IMR-90 (cell line): ENCODE data around the gene KLHDC10. TPM values are rescaled to one million over a fixed set of nuclear protein-coding genes. Genes with fewer than 3 reads are reported as not detected.
A peak's percentile ranks its signal among the peaks of the same experiment; 100 is the strongest.
"Not testable (repeated sequence)": the region's sequence is repeated elsewhere in the genome, so short reads cannot be mapped to it uniquely, and the experiment has no call there.

ENCODE experiments used
- ATAC-seq: fragments of 200-7000 bp; cut with Tn5 transposase; 2 replicates; pipeline ENCODE4 v1.9.1; 2020; ENCODE audit warnings: low read depth, mild to moderate bottlenecking, moderate library complexity
- BruUV-seq: library from RNA; stranded (reverse); fragments of 400-500 nt; replicated peaks from 2 replicates; lab custom pipeline; 2021; lab: Mats Ljungman, UMichigan
- CTCF ChIA-PET: fragments of 300-600 bp; formaldehyde crosslinking; extraction: SDS; loops from one replicate; lab custom pipeline; 2021; ENCODE audit warnings: antibody characterized with exemption; lab: Yijun Ruan, JAX
- POLR2A ChIA-PET: fragments of 300-600 bp; sonication (Branson Sonifier 250); formaldehyde crosslinking; loops from one replicate; lab custom pipeline; 2022; ENCODE audit warnings: antibody characterized with exemption; ENCODE audit not compliant: unreplicated experiment; lab: Charles Lee
- DNase-seq: peaks from one replicate; pipeline ENCODE4 v3.0.0; 2013
- H2AFZ ChIP-seq: replicated peaks from 2 replicates; pipeline ENCODE3; 2013; ENCODE audit warnings: low read length, mild to moderate bottlenecking; ENCODE audit not compliant: poor library complexity
- H2AK5ac ChIP-seq: 2 replicates; pipeline ENCODE4 v1.6.1; 2013; ENCODE audit warnings: low read depth, low read length, inconsistent platforms
- H2AK9ac ChIP-seq: replicated peaks from 2 replicates; pipeline ENCODE3; 2013; ENCODE audit warnings: mild to moderate bottlenecking, low read depth, low read length, moderate library complexity; ENCODE audit not compliant: poor library complexity
- H2BK120ac ChIP-seq: 2 replicates; pipeline ENCODE4 v1.6.1; 2013; ENCODE audit warnings: low read depth, low read length, inconsistent platforms
- H2BK15ac ChIP-seq: 3 replicates; pipeline ENCODE4 v1.6.1; 2013; ENCODE audit warnings: low read depth, low read length, inconsistent platforms
- H2BK20ac ChIP-seq: 2 replicates; pipeline ENCODE4 v1.6.1; 2013; ENCODE audit warnings: low read depth, mild to moderate bottlenecking, inconsistent platforms, low read length, moderate library complexity
- H2BK5ac ChIP-seq: 2 replicates; pipeline ENCODE4 v1.6.1; 2013; ENCODE audit warnings: mild to moderate bottlenecking, low read depth, low read length, inconsistent platforms; ENCODE audit not compliant: poor library complexity, severe bottlenecking
- H3K14ac ChIP-seq: replicated peaks from 2 replicates; pipeline ENCODE4 v1.6.1; 2013; ENCODE audit warnings: low read depth, low read length, inconsistent platforms
- H3K18ac ChIP-seq: 2 replicates; pipeline ENCODE4 v1.6.1; 2013; ENCODE audit warnings: low read depth, low read length, control low read depth
- H3K23ac ChIP-seq: 2 replicates; pipeline ENCODE4 v1.6.1; 2013; ENCODE audit warnings: low read depth, low read length, inconsistent platforms
- H3K27ac ChIP-seq: 2 replicates; pipeline ENCODE4 v1.5.1; 2013; ENCODE audit warnings: mild to moderate bottlenecking, control low read depth, low read length; ENCODE audit not compliant: insufficient read depth
- H3K27me3 ChIP-seq: 2 replicates; pipeline ENCODE4 v1.6.1; 2013; ENCODE audit warnings: low read length; ENCODE audit not compliant: control insufficient read depth, insufficient read depth
- H3K36me3 ChIP-seq: 2 replicates; pipeline ENCODE4 v1.6.1; 2013; ENCODE audit warnings: low read length, mixed read lengths; ENCODE audit not compliant: control insufficient read depth, insufficient read depth
- H3K4ac ChIP-seq: 2 replicates; pipeline ENCODE4 v1.6.1; 2013; ENCODE audit warnings: low read depth, low read length, inconsistent platforms
- H3K4me1 ChIP-seq: 2 replicates; pipeline ENCODE4 v1.6.1; 2013; ENCODE audit warnings: low read length, mixed read lengths; ENCODE audit not compliant: control insufficient read depth, insufficient read depth
- H3K4me2 ChIP-seq: 2 replicates; pipeline ENCODE4 v1.6.1; 2013; ENCODE audit warnings: low read depth, mild to moderate bottlenecking, control low read depth, low read length, moderate library complexity
- H3K4me3 ChIP-seq: 2 replicates; pipeline ENCODE4 v1.5.1; 2013; ENCODE audit warnings: low read depth, mild to moderate bottlenecking, control low read depth, low read length, moderate library complexity; ENCODE audit not compliant: insufficient read depth
- H3K56ac ChIP-seq: 2 replicates; pipeline ENCODE4 v1.6.1; 2013; ENCODE audit warnings: low read length, inconsistent platforms; ENCODE audit not compliant: insufficient read depth; ENCODE audit errors: extremely low read depth
- H3K79me1 ChIP-seq, 2 experiments: 2 replicates each; pipeline ENCODE4 v1.6.1; 2013; ENCODE audit warnings: low read length in 2 of 2, inconsistent platforms in 1 of 2, low read depth in 1 of 2
- H3K9ac ChIP-seq: 2 replicates; pipeline ENCODE4 v1.6.1; 2013; ENCODE audit warnings: low read depth, low read length, control low read depth
- H3K9me1 ChIP-seq: 2 replicates; pipeline ENCODE4 v1.6.1; 2013; ENCODE audit warnings: low read length, inconsistent platforms; ENCODE audit not compliant: insufficient read depth
- H3K9me3 ChIP-seq: 2 replicates; pipeline ENCODE4 v1.6.1; 2013; ENCODE audit warnings: low read length; ENCODE audit not compliant: control insufficient read depth, insufficient read depth
- H4K20me1 ChIP-seq: 2 replicates; pipeline ENCODE4 v1.6.1; 2013; ENCODE audit warnings: low read length, inconsistent platforms; ENCODE audit not compliant: insufficient read depth
- H4K5ac ChIP-seq: 2 replicates; pipeline ENCODE4 v1.6.1; 2013; ENCODE audit warnings: mild to moderate bottlenecking, low read depth, low read length, control low read depth
- H4K8ac ChIP-seq, 2 experiments: 2 replicates each; pipeline ENCODE4 v1.6.1; 2013; ENCODE audit warnings: low read depth in 2 of 2, low read length in 2 of 2, control low read depth in 1 of 2, inconsistent platforms in 1 of 2
- H4K91ac ChIP-seq: 2 replicates; pipeline ENCODE4 v1.6.1; 2013; ENCODE audit warnings: low read depth, low read length, inconsistent platforms; ENCODE audit not compliant: insufficient read depth
- CTCF ChIP-seq: conservative IDR thresholded peaks from 2 replicates; pipeline ENCODE4 v1.5.1; 2012; ENCODE audit warnings: mild to moderate bottlenecking, low read depth, low read length, improper control_type of control experiment
- NFE2L2 ChIP-seq: fragments of 150-350 bp; IDR thresholded peaks from 2 replicates; pipeline ENCODE4 v1.6.1; 2016; ENCODE audit warnings: low read depth, mild to moderate bottlenecking, low read length
- WGBS, 2 experiments: methylation state at CpG; one replicate each; pipeline versions ENCODE4 v1.1.5 to v1.1.7; 2013; ENCODE audit warnings: missing lambda C conversion rate in 2 of 2; ENCODE audit not compliant: insufficient read length in 1 of 2; ENCODE audit errors: extremely low coverage in 2 of 2; 5-methylcytosine and 5-hydroxymethylcytosine counted together
- dilution Hi-C: fragments of 300-500 bp; cut with HindIII; formaldehyde crosslinking; loops from one replicate; pipeline ENCODE4 v1.14.3; 2018; ENCODE audit warnings: low sequenced_read_pairs; ENCODE audit not compliant: unreplicated experiment
- in situ Hi-C: fragments of 300-500 bp; cut with MboI; formaldehyde crosslinking; loops from 3 replicates; pipeline ENCODE4 v1.14.3; 2019; ENCODE audit warnings: low sequenced_read_pairs, inconsistent platforms, mixed read lengths
- intact Hi-C: fragments of 100-400 bp; cut with micrococcal nuclease; formaldehyde crosslinking; loops from 2 replicates; pipeline ENCODE4 v1.10.0; 2022
- polyA plus RNA-seq, 3 experiments: library from polyadenylated mRNA; depleted of rRNA; stranded (reverse); fragments of >200 nt; gene quantifications; 2 replicates each; pipeline ENCODE4 v1.2.3, GENCODE V29; 2012; ENCODE audit warnings: low replicate concordance in 1 of 3
- total RNA-seq: library from RNA; depleted of rRNA; stranded (reverse); fragments of >200 nt; gene quantifications from 2 replicates; pipeline ENCODE4 v1.2.3, GENCODE V29; 2012

The KLHDC10 gene
- total and polyA plus RNA-seq, 2 of the 4 experiments (the other 2 are of a cell fraction), result 12.4 to 27.1 TPM

DNA sequence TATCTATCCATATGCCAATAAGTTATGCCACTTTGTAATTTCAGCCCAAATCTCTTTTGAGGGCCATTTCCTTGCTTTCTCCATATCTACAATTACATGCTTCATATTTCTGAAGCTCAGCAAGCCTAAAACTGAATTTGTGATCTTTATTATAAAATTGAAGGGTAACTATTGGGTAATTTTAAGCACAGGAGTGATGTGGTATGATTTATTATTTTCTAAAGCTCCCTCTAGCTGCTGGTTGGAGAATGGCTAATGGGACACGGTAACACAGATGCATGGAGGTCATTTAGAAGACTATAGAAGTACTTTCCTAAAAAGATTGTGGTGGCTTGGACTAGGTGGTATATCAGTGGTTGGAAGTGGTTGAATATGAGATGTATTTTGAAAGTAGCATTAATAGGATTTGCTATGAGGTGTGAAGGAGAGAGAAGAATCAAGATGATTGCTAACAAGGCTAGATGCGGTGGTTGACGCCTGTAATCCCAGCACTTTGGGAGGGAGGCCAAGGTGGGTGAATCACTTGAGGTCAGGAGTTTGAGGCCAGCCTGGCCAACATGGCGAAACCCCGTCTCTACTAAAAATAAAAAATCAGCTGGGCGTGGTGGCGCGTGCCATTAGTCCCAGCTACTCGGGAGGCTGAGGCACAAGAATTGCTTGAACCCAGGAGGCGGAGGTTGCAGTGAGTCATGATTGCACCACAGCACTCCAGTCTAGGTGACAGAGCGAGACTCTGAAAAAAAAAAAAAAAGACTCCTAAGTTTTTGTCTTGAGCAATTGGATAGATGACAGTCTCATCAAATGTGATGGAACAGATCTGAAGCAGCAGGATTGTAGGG lies 13.9 kb downstream of the KLHDC10 start:
- dilution Hi-C loops (no loop called here), intact Hi-C loops (no loop called here), in situ Hi-C loops (no loop called here)
- Histone ChIP-seq H2AK9ac (no peak overlapping the region), H3K9ac (no peak overlapping the region), H4K5ac (no peak overlapping the region), H3K9me1 (0 out of 2 replicates have a peak, but pooled peaks cover 2% of the 10 kb centered on the region), H3K9me3 (no peaks in the 10 kb centered on the region), H3K23ac (no peak overlapping the region), H3K36me3 (no peaks in the 10 kb centered on the region), H3K4ac (no peak overlapping the region), H3K56ac (no peak overlapping the region), H2BK120ac (no peak overlapping the region), H3K4me1 (no peaks in the 10 kb centered on the region), H4K20me1 (peaks cover 17% of the 10 kb centered on the region), H3K4me3 (no peak overlapping the region), H2AK5ac (no peak overlapping the region), H3K18ac (no peak overlapping the region), H3K14ac (no peak overlapping the region), H4K8ac (no peak overlapping the region), H3K4me2 (no peak overlapping the region), H3K27ac (no peak overlapping the region), H3K27me3 (no peaks in the 10 kb centered on the region), H4K91ac (no peak overlapping the region), H2BK5ac (no peak overlapping the region), H2BK20ac (no peak overlapping the region), H2BK15ac (no peak overlapping the region), H2AFZ (no peak overlapping the region), H3K79me1 (peaks cover 20 to 49% of the 10 kb centered on the region in 2 experiments; a peak in 3 of 4 replicates)
- ChIA-PET POLR2A (interaction anchor here (0.5 kb wide), 1 partner anchor 54 kb away, joined by 3 read pairs; no protein-coding TSS in a partner anchor), CTCF (interaction anchor here (0.6 to 0.9 kb wide), 5 partner anchors 9 to 1085 kb away, joined by 3 to 9 read pairs (median 3); no protein-coding TSS in a partner anchor)
- no TSS peak for BruUV-seq
- TF ChIP-seq CTCF, result peak; percentile 35; the same call in 1 of the 2 replicates
- no peak for TF ChIP-seq NFE2L2
- DNase-seq (no peak), ATAC-seq (no peak)
- WGBS, 2 experiments, result 95% methylated on average over 10 of the region's 11 CpGs; no CpG with 5 or more reads in 1 of the 2 experiments

GRCh38 chr7:130085235-130085634 lies 14.9 kb downstream of the KLHDC10 start:
- H4K8ac ChIP-seq, ATAC-seq, POLR2A ChIA-PET, H3K4me1 ChIP-seq, H3K9me1 ChIP-seq, BruUV-seq, H3K9me3 ChIP-seq, H2AFZ ChIP-seq, H4K5ac ChIP-seq, H3K4me2 ChIP-seq, intact Hi-C loops, H3K4ac ChIP-seq, H3K27ac ChIP-seq, H2BK20ac ChIP-seq, H3K14ac ChIP-seq, H3K36me3 ChIP-seq, H3K27me3 ChIP-seq, H3K18ac ChIP-seq, dilution Hi-C loops, H2BK120ac ChIP-seq, H4K91ac ChIP-seq, H3K23ac ChIP-seq, H2BK15ac ChIP-seq, H3K9ac ChIP-seq, H3K56ac ChIP-seq, in situ Hi-C loops, H2BK5ac ChIP-seq, H2AK5ac ChIP-seq, H2AK9ac ChIP-seq, H3K4me3 ChIP-seq, DNase-seq: not testable (repeated sequence)
- peaks cover 17% of the 10 kb centered on the region for H4K20me1 ChIP-seq
- CTCF ChIA-PET, result interaction anchor here (0.6 to 0.7 kb wide), 2 partner anchors 619 to 1085 kb away, joined by 7 to 9 read pairs; no protein-coding TSS in a partner anchor
- H3K79me1 ChIP-seq, result peaks cover 19 to 44% of the 10 kb centered on the region in 2 experiments; a peak in 3 of 4 replicates
- WGBS, 2 experiments, result no CpG with 5 or more reads among the region's 5 CpGs
